CD4-positive, alpha-beta T cell treated with Interleukin-10 for 1 hour (primary cell): ENCODE data around the gene CAPN2.
A peak's percentile ranks its signal among the peaks of the same experiment; 100 is the strongest.
"Not testable (repeated sequence)": the region's sequence is repeated elsewhere in the genome, so short reads cannot be mapped to it uniquely, and the experiment has no call there.

Source experiments
- DNase-seq: peaks from one replicate; pipeline ENCODE4 v3.0.0-alpha.2; 2020

Gene CAPN2

DNA sequence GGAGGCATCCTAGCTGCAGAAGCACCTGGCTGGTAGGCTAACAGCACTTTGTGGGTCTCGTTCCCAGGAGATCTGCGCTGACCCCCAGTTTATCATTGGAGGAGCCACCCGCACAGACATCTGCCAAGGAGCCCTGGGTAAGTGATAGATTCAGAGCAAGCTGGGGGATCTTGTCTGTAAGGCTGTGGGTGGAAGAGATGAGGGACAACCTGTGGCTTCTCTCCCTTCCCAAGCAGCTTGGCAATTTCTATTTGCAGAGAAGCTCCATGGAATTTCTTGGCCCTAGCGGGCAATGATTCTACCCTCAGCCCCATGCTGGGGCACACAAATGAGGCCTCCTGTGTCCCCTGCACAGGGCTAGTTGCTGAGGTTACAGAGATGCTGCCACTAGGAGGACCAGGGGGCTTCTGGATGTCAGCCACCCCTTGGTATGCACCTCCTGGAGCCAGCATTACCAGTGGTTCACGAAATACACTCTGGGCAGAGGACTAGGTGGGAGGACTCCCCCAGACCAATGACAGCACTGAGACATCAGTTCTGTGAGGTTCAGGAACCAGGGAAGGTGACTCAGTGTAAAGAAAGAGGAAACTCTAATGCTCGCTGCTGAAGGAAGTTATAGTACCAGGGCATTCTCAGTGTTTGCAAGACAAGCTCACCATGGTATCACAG lies 5.5 kb downstream of the CAPN2 start:
- DNase-seq: peak; percentile 19

DNA sequence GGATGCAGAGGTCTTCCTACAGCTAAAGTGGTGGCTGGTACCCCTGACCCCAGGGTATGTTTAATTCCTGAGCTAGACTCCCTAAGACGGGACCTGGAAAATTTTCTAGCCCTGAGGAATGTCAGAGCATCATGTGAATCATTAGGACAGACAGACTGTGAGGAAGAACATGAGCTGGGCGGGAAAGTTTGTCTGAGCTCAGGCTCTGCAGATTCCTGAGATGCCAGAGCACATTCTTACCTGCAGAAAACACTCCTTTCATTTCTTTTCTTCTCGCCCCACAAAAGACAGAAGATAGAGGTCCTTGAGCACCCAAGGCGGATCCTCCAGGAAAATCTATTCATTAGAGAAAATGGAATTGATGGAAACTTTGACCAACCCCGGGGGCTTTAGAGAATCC lies 6.5 kb downstream of the CAPN2 start:
- DNase-seq: no peak

DNA sequence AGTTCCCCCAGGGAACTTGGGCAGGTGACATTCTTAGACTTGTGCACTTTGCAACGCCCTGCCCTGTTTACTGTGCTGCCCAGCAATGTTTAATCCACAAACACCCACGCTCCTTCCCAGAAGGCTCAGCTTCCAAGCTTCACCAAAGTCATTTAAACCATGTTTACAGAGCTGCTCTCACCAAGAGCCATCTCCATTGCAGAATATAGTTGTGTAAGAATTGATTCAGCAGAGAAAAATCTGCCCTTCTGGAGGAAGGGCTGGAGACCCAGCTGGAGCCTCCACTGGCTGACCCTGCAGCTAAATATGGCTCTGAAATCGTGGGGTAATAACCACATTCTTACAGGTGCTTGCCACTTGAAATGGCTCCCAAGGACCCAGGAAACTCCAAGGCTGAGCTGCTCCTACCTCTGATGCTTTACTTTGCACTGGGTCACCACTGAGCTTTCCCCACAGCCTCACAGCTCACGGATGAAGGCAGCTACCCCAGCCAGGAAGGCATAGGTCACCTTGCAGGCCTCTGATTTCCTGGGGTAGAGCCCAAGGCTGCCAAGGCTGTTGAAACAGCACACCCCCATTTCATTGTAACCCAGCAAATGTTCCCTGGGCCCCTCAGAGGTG lies 8.7 kb downstream of the CAPN2 start:
- DNase-seq: no peak

DNA sequence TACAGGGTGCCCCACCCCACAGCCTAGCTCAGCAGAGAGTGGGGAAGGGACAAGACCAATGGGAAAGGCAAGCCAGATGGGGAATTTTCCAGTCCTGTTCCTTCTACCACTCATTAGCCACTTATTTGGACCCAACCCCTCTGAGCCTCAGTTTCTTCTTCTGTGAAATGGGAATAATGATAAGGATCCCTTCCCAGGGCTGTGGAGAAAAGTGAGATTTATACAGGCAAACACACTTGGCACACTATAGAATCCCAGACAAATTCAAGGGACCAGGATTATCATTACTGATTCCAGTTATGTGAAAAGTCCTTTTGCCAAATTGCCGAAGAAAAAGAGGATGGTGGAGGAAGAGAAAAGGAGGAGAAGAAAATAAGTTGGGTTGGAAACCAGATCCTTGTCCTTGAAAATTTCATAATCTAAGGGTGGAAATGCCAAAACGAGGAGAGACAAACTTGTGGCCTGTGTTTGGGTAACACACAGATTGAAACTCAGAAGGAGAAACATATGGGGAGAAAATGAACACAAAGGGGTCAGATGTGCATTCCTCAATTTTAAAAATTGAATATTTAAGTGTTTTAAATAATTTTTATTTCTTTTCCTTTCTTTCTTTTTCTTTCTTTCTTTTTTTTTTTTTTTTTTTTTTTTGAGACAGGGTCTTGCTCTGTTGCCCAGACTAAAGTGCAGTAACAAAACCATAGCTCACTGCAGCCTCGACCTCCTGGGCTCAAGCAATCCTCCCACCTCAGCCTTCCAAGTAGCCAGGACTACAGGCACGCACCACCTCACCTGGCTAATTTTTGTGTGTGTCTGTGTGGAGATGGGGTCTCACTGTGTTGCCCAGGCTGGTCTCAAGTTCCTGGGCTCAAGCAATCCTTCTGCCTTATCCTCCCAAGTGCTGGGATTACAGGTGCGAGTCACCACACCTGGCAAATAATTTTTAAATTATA lies 9.6 kb downstream of the CAPN2 start:
- DNase-seq: no peak

DNA sequence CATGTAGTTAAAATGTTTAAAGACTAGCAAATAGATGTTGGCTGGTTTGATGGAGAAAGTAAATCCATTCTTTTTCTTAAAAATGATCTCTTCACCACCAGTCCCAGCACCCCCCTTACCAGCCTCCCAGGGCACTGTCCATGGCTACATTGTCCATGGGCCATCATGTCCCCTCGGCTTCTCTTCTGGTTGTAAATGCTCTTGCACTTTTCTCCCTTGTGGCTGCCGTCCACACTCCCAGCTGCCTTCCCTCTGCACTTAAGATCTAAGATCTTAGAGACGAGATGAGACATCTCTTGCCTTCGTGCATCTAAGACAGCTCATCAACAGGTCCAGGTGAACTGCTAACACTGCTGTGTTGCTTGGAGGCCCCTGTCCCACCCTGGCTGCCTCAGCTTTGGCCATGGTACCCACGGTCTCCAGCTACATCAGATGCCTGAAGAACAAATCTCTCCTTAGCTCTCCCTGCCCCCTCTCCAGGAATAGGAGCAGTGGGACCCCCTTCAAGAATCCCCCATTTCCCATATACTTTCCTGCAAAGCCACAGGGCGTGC lies 11.1 kb downstream of the CAPN2 start:
- no peak for DNase-seq

DNA sequence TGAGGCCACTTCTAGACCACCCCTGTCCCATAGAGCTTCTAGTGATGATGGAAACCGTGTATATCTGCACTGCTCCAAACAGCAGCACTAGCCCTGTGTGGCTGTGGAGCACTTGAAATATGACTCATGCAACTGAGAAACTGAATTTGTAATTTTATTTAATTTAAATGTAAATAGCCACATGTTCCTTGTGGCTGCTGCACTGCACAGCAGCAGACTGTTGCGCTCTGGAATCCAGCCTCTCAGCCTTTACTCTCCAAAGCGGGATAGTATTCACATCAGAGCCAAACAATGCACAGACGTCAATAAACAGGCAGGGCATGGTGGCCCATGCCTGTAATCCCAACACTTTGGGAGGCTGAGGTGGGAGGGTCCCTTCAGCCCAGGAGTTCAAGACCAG lies 12.0 kb downstream of the CAPN2 start:
- no peak for DNase-seq

DNA sequence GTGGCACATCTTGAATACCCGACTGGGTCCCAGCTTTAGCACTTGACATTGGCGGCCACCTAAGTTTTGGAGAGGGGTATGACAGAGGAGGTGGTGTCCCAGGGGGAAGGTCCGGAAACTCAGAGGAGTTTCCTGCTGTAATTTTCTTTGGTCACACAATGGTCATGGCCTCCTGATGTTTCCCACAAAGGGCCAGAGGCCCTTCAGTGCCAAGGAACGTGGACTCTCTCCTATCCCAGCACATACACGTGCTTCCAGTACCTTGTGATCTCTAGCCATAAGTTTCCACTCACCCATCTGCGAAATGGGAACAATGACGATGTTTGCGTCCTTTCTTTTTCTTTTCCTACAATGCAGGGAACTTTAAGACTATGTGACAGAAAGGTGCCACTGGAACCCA lies 13.2 kb downstream of the CAPN2 start:
- no peak for DNase-seq

DNA sequence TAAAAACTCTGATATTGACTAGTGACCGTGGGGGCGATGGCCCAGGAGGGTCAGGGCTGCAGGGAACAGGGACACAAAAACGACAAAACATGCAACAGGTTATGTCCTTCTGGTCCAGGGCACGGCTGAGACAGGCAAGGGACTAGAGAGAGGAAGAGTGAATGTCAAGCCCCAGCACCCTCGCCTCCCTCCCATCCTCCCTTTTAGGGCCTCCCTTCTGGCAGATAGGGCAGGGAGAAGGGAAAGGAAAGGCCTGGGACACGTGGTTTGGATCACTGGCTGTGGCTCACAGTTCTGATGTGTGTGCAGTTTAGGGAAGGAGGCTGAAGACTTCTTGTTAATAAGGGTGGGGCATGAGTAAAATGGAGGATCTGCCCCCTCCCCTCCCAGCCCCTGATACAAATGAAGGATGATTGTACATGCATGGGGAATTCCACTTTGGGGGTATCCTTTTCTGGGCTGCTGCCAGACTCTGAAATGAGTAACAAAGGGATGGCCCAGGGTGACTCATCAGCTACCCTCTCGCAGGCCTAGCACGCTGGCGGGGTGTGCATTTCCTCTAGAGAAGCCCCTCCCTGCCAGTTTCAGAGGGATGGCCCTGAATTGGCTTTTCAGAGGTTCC lies 14.2 kb downstream of the CAPN2 start:
- DNase-seq: peak; percentile 90

DNA sequence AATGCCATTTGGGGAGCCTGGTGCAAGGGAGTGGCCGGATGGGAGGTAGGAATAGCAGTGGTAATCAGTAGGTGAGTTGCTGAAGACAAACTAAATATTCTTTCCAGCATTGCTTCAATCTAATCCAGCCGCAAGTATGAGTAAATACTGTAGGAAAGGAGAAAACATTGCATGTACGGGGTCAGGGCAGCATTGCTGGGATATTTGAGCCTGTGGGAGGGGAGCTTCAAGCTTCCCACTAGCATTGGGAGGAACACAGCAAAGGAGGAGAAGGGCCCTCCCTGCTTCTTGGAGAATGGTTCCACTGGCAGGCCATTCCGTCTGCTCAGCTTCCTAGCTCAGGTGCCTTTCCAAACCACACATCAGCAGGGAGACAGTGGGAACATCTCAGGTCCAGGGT lies 15.2 kb downstream of the CAPN2 start:
- DNase-seq: no peak

DNA sequence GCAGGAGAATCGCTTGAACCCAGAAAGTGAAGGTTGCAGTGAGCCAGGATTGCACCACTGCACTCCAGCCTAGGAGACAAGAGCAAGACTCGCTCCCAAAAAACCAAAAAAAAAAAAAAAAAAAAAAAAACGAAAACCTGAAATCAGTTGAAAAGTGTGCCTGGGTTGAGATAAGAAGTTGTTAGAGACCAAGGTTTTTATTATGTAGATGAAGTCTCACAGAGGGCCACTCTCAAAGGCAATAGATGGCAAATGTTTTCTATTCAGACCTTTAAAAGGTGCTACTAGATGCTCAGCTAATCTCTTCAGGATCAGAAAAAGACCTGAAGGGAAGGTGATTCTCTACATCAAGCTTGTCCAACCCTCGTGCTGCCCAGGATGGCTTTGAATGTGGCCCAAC lies 17.6 kb downstream of the CAPN2 start:
- no peak for DNase-seq

DNA sequence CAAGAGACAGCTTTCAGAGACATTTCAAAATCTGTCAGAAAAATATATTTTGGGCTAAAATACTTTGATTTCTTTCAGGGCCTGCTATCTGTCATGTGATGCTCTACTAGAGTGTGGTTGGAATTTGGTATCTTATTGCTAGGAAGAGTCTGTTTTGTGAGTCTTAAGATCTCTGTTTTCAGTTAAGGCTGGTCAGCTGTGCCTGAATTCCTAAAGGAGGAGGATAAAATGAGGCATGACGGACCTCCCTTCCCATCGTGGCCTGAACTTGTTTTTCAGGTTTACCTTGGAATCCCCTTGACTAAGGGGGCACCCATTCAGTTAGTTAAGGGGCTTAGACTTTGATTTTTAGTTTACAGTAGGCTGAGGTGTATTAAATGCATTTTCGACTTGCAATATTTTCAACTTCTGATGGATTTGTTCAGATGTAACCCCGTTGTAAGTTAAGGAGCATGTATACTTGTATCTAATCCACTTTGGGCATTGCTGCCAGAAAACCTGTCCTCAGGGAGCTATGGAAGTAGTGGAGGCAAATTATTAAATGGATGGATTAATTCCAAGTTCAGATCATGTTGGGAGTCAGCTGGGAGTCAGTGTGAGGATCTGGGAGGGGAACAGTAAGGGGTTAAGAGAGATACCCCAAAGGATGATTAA lies 18.3 kb downstream of the CAPN2 start:
- no peak for DNase-seq

DNA sequence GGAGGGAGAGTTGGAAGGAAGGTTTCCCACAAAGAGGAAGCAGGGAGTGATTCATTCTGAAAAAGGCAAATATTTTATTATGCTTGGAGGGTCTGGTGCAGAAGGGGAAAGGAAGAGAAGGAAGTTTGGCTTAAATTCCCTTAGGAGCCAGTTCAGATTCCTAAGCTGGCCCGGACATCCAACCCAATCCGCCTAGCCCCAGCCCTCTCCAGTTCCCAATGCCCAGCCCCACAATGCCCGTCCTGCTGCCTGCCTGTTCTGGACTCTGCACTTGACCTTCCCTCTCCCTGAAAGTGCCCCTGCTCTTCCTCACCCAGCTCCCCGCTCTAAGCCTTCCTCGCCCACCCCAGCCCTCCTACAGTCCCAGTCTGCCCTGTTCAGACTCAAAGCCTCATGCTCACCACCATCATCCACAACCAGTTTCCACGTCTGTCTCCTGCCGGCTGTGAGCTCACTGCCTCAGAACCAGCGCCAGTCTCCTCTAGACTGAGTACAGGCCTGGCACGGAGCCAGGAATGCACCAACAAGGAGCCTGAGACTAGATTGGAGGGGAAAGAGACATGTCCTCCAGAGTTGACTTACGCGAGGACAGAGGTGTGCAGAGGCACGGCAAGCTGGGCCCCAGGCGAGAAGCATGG lies 18.9 kb downstream of the CAPN2 start:
- no peak for DNase-seq

DNA sequence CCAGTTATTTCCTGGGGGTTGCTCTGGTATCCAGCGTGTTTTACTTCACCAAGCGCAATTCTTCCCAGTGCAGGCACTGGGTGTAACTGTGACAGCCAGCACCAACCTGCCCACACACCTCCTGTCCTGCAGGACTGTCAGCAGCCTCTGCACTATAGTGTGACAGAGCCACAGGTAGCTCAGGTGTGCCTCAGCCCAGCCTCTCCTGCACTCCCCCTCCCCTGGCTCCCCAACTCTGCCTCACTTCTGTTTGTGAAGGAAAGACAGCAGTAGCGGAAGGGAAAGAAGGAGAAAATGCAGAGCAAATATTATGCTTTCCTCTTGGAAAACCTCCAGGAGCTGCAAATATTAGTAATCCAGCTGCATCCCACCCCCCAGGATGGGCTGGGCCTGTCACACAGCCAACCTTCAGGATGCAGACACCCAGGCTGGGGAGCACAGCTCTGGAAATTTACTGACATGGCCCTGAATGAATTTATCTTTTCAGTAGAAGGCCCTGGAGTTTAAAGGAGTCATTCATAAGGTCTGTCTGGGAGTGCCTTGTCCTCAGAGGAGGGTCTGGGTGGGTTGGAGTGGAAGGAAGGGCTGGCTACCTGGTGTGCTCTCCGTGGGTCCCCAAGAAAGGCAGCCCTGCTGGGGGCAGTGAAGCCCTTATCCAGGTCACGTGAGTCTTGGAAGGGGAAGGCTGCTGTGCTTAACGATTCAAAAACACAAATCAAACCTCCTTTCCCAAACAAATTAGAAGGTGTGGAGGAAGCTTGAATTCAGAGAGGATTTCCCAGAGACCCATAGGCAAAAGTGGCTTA lies 20.9 kb downstream of the CAPN2 start:
- DNase-seq: no peak

DNA sequence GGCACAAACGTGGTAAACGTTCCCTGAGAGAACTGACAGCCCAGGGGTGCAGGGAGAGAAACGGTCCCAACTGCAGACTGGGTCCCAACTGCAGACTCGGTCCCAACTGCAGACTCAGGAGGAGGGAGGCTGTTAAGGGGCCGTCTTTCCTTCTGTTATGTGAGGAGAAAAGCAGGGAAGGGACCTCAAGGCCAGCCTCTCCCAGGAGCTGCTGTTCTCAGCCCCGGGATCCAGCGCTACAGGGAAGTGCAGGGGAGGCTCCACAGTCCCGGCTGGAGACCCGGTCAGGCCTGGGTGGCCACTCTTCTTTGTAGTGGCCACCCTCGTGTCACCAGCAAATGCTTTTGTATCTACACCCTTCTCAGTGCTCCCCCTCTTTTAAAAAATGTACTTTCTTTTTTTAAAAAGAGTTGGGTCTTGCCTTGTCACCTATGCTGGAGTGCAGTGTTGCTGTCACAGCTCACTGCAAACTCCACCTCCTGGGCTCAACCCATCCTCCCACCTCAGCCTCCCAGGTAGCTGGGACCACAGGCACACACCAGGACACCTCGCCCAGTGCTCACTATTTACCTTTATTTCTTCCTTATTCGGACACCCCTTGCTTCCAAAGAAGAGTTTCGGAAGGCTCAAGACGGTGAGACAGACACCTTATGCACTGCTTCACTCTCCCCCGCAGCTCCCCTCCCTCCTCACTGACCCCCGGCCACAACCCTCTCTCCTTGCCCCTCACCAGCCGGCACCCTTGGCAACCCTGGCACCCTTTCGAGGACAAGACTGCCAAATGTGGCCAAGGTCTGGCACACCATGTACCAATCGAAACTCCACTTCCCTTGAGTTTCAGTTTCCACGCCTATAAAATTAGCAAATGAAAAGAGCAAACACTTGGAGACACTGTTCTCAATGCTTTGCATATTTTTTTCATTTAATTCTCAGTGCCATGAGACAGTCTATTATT lies 21.8 kb downstream of the CAPN2 start:
- DNase-seq: no peak

DNA sequence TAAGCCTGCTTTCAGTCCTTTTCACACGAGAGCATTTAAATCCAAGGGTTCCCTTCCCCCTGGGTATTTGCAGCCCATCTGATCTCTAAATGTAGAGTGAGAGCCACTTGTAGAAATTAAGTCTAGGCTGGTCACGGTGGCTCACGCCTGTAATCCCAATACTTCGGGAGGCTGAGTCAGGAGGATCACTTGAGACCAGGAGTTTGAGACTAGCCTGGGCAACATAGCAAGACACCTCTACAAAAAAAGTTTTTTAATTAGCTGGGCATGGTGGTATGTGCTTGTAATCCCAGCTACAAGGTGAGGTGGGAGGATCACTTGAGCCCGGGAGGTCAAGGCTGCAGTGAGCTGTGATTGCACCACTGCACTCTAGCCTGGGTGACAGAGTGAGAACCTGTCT lies 24.3 kb downstream of the CAPN2 start:
- not testable (repeated sequence) for DNase-seq

DNA sequence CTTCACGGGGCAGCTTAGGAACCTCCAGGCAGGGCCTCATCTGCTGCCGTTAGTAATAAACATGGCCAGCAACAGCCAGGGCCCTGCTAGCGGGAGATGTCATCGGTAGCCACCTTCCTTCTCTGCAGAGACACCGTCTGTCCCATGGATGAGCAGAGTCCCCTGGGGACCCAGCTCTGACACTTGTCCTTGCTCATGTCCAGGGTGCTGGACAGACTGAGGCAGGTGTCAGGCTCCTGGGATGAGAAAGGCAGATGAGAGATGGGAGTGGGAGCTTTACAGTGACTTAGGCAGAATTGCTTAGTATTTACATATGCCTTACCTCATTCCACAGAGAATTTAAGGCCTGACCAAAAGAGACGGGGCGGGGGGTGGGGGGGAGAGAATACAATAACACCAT lies 25.0 kb downstream of the CAPN2 start:
- DNase-seq: no peak

DNA sequence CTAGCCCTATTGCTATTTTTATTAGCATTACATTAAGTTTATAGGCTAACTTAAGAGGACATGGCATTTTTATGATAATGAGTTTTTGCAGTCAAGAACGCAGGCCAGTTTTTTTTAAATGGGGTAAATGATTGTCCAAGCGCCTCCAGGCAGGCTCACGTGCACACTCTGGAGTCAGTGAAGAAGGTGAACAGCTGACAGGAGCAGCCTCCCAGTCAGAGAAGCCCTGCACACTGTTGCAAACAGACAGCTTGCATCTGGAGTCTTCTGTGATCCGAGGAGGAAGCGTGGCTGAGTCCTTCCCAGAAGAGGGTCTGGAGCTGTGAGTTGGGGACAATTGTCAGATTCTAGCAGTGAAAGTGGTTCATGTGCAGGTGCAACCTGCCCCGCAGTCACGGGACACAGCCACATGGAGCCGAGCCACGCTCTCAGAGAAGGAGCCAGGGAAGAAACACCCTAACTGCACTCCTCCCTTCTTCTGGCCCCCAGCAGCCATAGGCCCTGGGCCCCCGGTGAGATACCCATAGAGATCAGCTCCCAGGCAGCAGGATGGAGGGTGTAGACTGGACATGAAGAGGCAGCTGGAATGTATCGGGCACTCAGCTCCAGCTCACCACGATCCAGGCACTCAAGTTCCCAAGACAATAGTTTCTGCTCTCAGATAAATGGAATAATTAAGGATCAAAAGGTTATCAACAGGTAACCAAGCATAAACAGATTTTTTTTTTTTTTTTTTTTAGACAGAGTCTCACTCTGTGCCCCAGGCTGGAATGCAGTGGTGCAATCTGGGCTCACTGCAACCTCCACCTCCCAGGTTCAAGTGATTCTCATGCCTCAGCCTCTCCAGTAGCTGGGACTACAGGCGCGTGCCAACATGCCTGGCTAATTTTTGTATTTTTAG lies 26.4 kb downstream of the CAPN2 start:
- DNase-seq: no peak

DNA sequence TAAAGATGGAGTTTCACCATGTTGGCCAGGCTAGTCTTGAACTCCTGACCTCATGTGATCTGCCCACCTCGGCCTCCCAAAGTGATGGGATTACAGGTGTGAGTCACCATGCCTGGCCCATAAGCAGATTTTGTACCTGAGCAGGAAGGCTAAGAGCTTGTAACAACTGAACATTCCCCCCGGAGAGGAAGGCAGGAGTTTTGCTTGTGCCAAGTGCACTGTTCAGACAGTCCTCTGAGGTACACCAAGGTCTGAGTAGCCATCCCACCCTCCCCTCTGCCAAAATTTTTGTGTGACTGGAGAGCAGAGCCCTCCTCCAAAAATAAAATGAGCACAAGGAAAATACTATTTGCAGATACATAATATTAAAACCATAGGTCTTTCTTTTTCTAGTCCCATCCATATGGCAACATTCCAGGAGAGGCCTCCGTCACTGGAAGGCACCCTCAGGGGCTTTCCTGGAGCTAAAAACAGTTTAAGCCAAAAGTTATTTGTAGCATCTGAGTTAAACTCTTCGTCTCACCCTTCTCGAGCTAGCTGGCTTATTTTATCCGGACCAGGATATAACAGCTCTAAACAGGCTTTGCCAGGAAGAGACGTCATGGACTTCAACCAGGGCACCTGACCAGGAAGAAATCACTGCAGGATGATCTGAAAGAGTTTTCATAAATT lies 27.2 kb downstream of the CAPN2 start:
- DNase-seq: no peak
